Caco-2 (cell line): ENCODE data around the gene APIP. TPM values are rescaled to one million over a fixed set of nuclear protein-coding genes. Genes with fewer than 3 reads are reported as not detected.

ENCODE experiments used
- BruUV-seq: library from RNA; stranded (reverse); fragments of 400-500 nt; replicated peaks from 2 replicates; lab custom pipeline; 2021; lab: Mats Ljungman, UMichigan
- CTCF ChIA-PET: fragments of 300-600 bp; sonication (Branson Sonifier 250); formaldehyde crosslinking; loops from one replicate; lab custom pipeline; 2022; ENCODE audit warnings: antibody characterized with exemption; lab: Charles Lee
- POLR2A ChIA-PET: fragments of 300-600 bp; sonication (Branson Sonifier 250); formaldehyde crosslinking; loops from one replicate; lab custom pipeline; 2022; ENCODE audit warnings: antibody characterized with exemption; lab: Charles Lee
- DNase-seq, 2 experiments: peaks; one replicate each; pipeline versions ENCODE4 v3.0.0 to v3.0.0-alpha.2; 2020 to 2022
- H3K27me3 ChIP-seq: replicated peaks from 2 replicates; pipeline ENCODE4 v1.6.0; 2011; ENCODE audit warnings: low read length; ENCODE audit not compliant: control insufficient read depth, insufficient read depth
- H3K36me3 ChIP-seq: 2 replicates; pipeline ENCODE4 v1.5.1; 2011; ENCODE audit warnings: low read length; ENCODE audit not compliant: control insufficient read depth, insufficient read depth
- H3K4me1 ChIP-seq: fragments of 250-450 bp; sonication (Bioruptor Pico); 2 replicates; pipeline ENCODE4 v1.5.1; 2020; ENCODE audit warnings: mild to moderate bottlenecking
- H3K4me3 ChIP-seq: 2 replicates; pipeline ENCODE4 v1.5.1; 2011; ENCODE audit warnings: low read depth, mild to moderate bottlenecking, control low read depth, low read length
- H3K9me3 ChIP-seq: fragments of 250-450 bp; sonication (Bioruptor Pico); 2 replicates; pipeline ENCODE4 v1.5.1; 2020; ENCODE audit warnings: mild to moderate bottlenecking, moderate library complexity
- H3K27ac Mint-ChIP-seq: one replicate; pipeline ENCODE4 v1.8.0; 2022; ENCODE audit warnings: mixed read lengths; ENCODE audit not compliant: unreplicated experiment
- H3K27me3 Mint-ChIP-seq: one replicate; pipeline ENCODE4 v1.8.0; 2022; ENCODE audit warnings: mixed read lengths; ENCODE audit not compliant: insufficient read depth, unreplicated experiment
- H3K36me3 Mint-ChIP-seq: one replicate; pipeline ENCODE4 v1.8.0; 2022; ENCODE audit warnings: mild to moderate bottlenecking, mixed read lengths; ENCODE audit not compliant: insufficient read depth, unreplicated experiment
- H3K4me1 Mint-ChIP-seq: one replicate; pipeline ENCODE4 v1.8.0; 2022; ENCODE audit warnings: low read depth, mixed read lengths; ENCODE audit not compliant: unreplicated experiment
- H3K4me3 Mint-ChIP-seq: one replicate; pipeline ENCODE4 v1.8.0; 2022; ENCODE audit warnings: mild to moderate bottlenecking, moderate library complexity, mixed read lengths; ENCODE audit not compliant: unreplicated experiment
- H3K9me3 Mint-ChIP-seq: one replicate; pipeline ENCODE4 v1.8.0; 2022; ENCODE audit warnings: mixed read lengths; ENCODE audit not compliant: unreplicated experiment
- intact Hi-C: fragments of 100-400 bp; cut with micrococcal nuclease; formaldehyde crosslinking; loops from one replicate; pipeline ENCODE4 v1.10.0; 2022; ENCODE audit not compliant: unreplicated experiment
- total RNA-seq: library from RNA; stranded (reverse); gene quantifications from 2 replicates; pipeline ENCODE4 v1.2.3, GENCODE V29; 2022
- TF ChIP-seq, protein P1 (sequence below), 2 experiments: fragments of 200-600 bp in 1 of 2; IDR thresholded peaks; 1 replicate in 1 of 2; 2 replicates in 1 of 2; pipeline versions ENCODE4 v1.5.1 to v1.8.0; 2011 to 2022; ENCODE audit warnings: antibody characterized with exemption in 1 of 2, control low read depth in 1 of 2, inconsistent platforms in 1 of 2, low read depth in 1 of 2, low read length in 1 of 2, mild to moderate bottlenecking in 1 of 2, moderate library complexity in 1 of 2; ENCODE audit not compliant: insufficient read depth in 1 of 2, severe bottlenecking in 1 of 2, unreplicated experiment in 1 of 2

The APIP gene
- total RNA-seq, 1 experiment from 2014 or later = 19.8 TPM

DNA sequence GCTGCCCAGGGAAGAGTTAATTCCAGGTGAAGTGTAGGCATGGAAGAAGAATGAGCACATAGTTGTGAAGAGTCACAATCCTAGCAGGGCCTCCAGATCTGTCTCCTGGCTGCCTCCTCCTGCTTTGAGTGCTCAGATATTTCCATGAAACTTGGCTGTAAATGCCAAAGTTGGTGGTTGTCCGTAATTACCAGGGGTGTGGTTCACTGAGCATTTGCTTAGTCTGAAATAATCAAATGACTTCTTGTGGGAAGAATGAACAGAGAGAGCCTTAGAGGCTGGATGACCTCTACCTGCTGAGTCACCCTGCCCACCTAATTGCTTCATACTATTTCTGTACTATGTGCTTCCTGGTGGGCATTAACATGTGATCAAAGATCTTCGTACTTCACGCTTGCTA lies 50.9 kb downstream of the APIP start:
- CTCF ChIA-PET = no interaction called here
- no peak overlapping the region for H3K27ac Mint-ChIP-seq
- H3K36me3 Mint-ChIP-seq = no peaks in the 10 kb centered on the region
- no peaks in the 10 kb centered on the region for H3K4me1 Mint-ChIP-seq
- no peaks in the 10 kb centered on the region for H3K27me3 Mint-ChIP-seq
- no peaks in the 10 kb centered on the region for H3K36me3 ChIP-seq
- POLR2A ChIA-PET = no interaction called here
- BruUV-seq = no TSS peak
- H3K4me3 Mint-ChIP-seq = no peak overlapping the region
- H3K4me3 ChIP-seq = no peak overlapping the region
- no peaks in the 10 kb centered on the region for H3K9me3 ChIP-seq
- DNase-seq = no peak
- TF ChIP-seq, protein P1, sequence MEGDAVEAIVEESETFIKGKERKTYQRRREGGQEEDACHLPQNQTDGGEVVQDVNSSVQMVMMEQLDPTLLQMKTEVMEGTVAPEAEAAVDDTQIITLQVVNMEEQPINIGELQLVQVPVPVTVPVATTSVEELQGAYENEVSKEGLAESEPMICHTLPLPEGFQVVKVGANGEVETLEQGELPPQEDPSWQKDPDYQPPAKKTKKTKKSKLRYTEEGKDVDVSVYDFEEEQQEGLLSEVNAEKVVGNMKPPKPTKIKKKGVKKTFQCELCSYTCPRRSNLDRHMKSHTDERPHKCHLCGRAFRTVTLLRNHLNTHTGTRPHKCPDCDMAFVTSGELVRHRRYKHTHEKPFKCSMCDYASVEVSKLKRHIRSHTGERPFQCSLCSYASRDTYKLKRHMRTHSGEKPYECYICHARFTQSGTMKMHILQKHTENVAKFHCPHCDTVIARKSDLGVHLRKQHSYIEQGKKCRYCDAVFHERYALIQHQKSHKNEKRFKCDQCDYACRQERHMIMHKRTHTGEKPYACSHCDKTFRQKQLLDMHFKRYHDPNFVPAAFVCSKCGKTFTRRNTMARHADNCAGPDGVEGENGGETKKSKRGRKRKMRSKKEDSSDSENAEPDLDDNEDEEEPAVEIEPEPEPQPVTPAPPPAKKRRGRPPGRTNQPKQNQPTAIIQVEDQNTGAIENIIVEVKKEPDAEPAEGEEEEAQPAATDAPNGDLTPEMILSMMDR (IDR thresholded peaks at IDR 0.05; ENCODE audit: insufficient read depth in 1 of 2, low read depth in 1 of 2, low read length in 1 of 2, severe bottlenecking in 1 of 2, unreplicated experiment in 1 of 2) = no peak
- H3K27me3 ChIP-seq = no peaks in the 10 kb centered on the region
- peaks cover 15% of the 10 kb centered on the region for H3K9me3 Mint-ChIP-seq
- no peaks in the 10 kb centered on the region for H3K4me1 ChIP-seq
- intact Hi-C loops = no loop called here

DNA sequence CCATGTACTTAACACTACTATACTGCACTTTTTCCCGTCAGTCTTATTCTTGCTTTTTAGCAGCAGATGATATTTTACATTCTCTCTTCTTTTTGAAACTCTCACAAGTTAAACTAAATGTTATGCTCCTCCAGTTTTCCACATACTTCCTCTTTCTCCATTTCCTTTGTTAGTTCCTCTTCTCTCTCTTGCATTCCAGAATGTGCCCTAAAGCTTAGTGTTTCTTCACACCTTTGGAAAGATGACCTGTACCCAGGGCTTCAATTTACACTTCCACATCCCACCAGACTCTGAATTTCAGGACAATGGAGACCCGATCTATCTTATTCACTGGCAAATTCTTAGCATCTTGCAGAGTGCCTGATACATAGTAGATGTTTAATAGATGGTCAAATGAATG lies 51.8 kb downstream of the APIP start:
- no TSS peak for BruUV-seq
- H3K27me3 ChIP-seq = no peaks in the 10 kb centered on the region

DNA sequence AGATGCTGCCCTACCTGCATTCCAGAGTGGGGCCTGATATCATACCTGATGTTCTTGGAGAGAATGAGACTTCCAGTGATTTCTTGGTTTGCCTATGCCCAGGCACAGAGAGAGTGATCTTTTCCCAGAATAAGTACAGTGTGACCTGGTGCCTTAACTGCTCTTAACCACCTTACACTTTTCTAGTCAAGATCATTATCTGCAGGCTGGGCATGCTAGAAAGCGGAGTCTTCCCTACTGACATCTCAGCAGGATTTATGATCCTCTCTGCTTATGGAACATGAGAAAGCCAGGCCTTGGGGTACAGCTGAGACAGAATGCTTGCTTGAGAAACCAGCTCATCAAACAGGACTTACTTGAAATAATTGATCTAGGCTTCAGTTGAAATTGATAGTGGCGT lies 53.1 kb downstream of the APIP start:
- ChIA-PET POLR2A (no interaction called here), CTCF (no interaction called here)
- BruUV-seq = no TSS peak
- no peaks in the 10 kb centered on the region for H3K36me3 ChIP-seq
- TF ChIP-seq, protein P1 (IDR thresholded peaks at IDR 0.05; ENCODE audit: insufficient read depth in 1 of 2, low read depth in 1 of 2, low read length in 1 of 2, severe bottlenecking in 1 of 2, unreplicated experiment in 1 of 2) = no peak
- no peaks in the 10 kb centered on the region for H3K9me3 ChIP-seq
- no peak overlapping the region for H3K4me3 Mint-ChIP-seq
- H3K4me3 ChIP-seq = no peak overlapping the region
- H3K4me1 Mint-ChIP-seq = peaks cover 8% of the 10 kb centered on the region
- no peaks in the 10 kb centered on the region for H3K27me3 ChIP-seq
- H3K27me3 Mint-ChIP-seq = no peaks in the 10 kb centered on the region
- H3K36me3 Mint-ChIP-seq = no peaks in the 10 kb centered on the region
- H3K4me1 ChIP-seq = 0 out of 2 replicates have a peak, but pooled peaks cover 12% of the 10 kb centered on the region
- DNase-seq = no peak
- peaks cover 15% of the 10 kb centered on the region for H3K9me3 Mint-ChIP-seq
- intact Hi-C loops = no loop called here
- H3K27ac Mint-ChIP-seq = no peak overlapping the region

More for the DNA sequence above, 51.8 kb downstream of the APIP start:
- CTCF ChIA-PET = no interaction called here
- TF ChIP-seq, protein P1 (IDR thresholded peaks at IDR 0.05; ENCODE audit: insufficient read depth in 1 of 2, low read depth in 1 of 2, low read length in 1 of 2, severe bottlenecking in 1 of 2, unreplicated experiment in 1 of 2) = no peak
- no peaks in the 10 kb centered on the region for H3K36me3 Mint-ChIP-seq
- intact Hi-C loops = no loop called here
- peaks cover 1% of the 10 kb centered on the region for H3K4me1 Mint-ChIP-seq
- H3K27me3 Mint-ChIP-seq = no peaks in the 10 kb centered on the region
- no peaks in the 10 kb centered on the region for H3K9me3 ChIP-seq
- DNase-seq = no peak
- H3K36me3 ChIP-seq = no peaks in the 10 kb centered on the region
- H3K4me3 ChIP-seq = no peak overlapping the region
- H3K9me3 Mint-ChIP-seq = peaks cover 15% of the 10 kb centered on the region
- H3K4me1 ChIP-seq = 0 out of 2 replicates have a peak, but pooled peaks cover 8% of the 10 kb centered on the region
- no peak overlapping the region for H3K4me3 Mint-ChIP-seq
- POLR2A ChIA-PET = no interaction called here
- H3K27ac Mint-ChIP-seq = no peak overlapping the region
